ENCODE measurements around the gene CIBAR2.

The CIBAR2 gene

GRCh38 chr16:85101956-85102630, 10.2 kb downstream of the CIBAR2 start:
- no peaks in the 10 kb centered on the region for H3K27me3 ChIP-seq (ENCODE audit: control insufficient read depth, insufficient read depth, low read length)
- DNase-seq (ENCODE audit: low read depth, low spot score): no peak
- no CpG with 5 or more reads among the region's 11 CpGs for WGBS (ENCODE audit: insufficient coverage, insufficient read length)
- H3K9me3 ChIP-seq (ENCODE audit: control insufficient read depth, insufficient read depth, low read length): no peaks in the 10 kb centered on the region
- H3K27ac ChIP-seq (ENCODE audit: low read length): no peak overlapping the region
- no peaks in the 10 kb centered on the region for H3K36me3 ChIP-seq (ENCODE audit: control insufficient read depth, insufficient read depth, low read length)
- H3K4me1 ChIP-seq (ENCODE audit: control insufficient read depth, insufficient read depth, low read length): no peaks in the 10 kb centered on the region
- H3K4me3 ChIP-seq (ENCODE audit: low read length): no peak overlapping the region

GRCh38 chr16:85100265-85100664, 12.0 kb downstream of the CIBAR2 start:
- H3K27ac ChIP-seq (ENCODE audit: low read length): no peak overlapping the region
- H3K27me3 ChIP-seq (ENCODE audit: control insufficient read depth, insufficient read depth, low read length): no peaks in the 10 kb centered on the region
- no peaks in the 10 kb centered on the region for H3K4me1 ChIP-seq (ENCODE audit: control insufficient read depth, insufficient read depth, low read length)
- no CpG with 5 or more reads among the region's 10 CpGs for WGBS (ENCODE audit: insufficient coverage, insufficient read length)
- H3K36me3 ChIP-seq (ENCODE audit: control insufficient read depth, insufficient read depth, low read length): no peaks in the 10 kb centered on the region
- H3K4me3 ChIP-seq (ENCODE audit: low read length): no peak overlapping the region
- no peaks in the 10 kb centered on the region for H3K9me3 ChIP-seq (ENCODE audit: control insufficient read depth, insufficient read depth, low read length)
- no peak for DNase-seq (ENCODE audit: low read depth, low spot score)

- Histone ChIP-seq H3K4me3 (ENCODE audit: low read length) (no peak overlapping the region), H3K9me3 (ENCODE audit: control insufficient read depth, insufficient read depth, low read length) (no peaks in the 10 kb centered on the region), H3K27ac (ENCODE audit: low read length) (no peak overlapping the region), H3K4me1 (ENCODE audit: control insufficient read depth, insufficient read depth, low read length) (no peaks in the 10 kb centered on the region), H3K27me3 (ENCODE audit: control insufficient read depth, insufficient read depth, low read length) (no peaks in the 10 kb centered on the region), H3K36me3 (ENCODE audit: control insufficient read depth, insufficient read depth, low read length) (no peaks in the 10 kb centered on the region)
- no CpG with 5 or more reads among the region's 10 CpGs for whole genome bisulfite sequencing (ENCODE audit: insufficient coverage, insufficient read length)
- DNase-seq (ENCODE audit: low read depth, low spot score): no peak
Observed at GRCh38 chr16:85098565-85098964, 13.7 kb downstream of the CIBAR2 start.

- no peaks in the 10 kb centered on the region for H3K36me3 ChIP-seq (ENCODE audit: control insufficient read depth, insufficient read depth, low read length)
- no peak overlapping the region for H3K27ac ChIP-seq (ENCODE audit: low read length)
- no CpG with 5 or more reads among the region's 9 CpGs for WGBS (ENCODE audit: insufficient coverage, insufficient read length)
- no peaks in the 10 kb centered on the region for H3K27me3 ChIP-seq (ENCODE audit: control insufficient read depth, insufficient read depth, low read length)
- H3K4me1 ChIP-seq (ENCODE audit: control insufficient read depth, insufficient read depth, low read length): no peaks in the 10 kb centered on the region
- no peak for DNase-seq (ENCODE audit: low read depth, low spot score)
- no peaks in the 10 kb centered on the region for H3K9me3 ChIP-seq (ENCODE audit: control insufficient read depth, insufficient read depth, low read length)
- no peak overlapping the region for H3K4me3 ChIP-seq (ENCODE audit: low read length)
Observed at GRCh38 chr16:85096921-85097320, 15.4 kb downstream of the CIBAR2 start.

- Histone ChIP-seq H3K9me3 (ENCODE audit: control insufficient read depth, insufficient read depth, low read length) (no peaks in the 10 kb centered on the region), H3K36me3 (ENCODE audit: control insufficient read depth, insufficient read depth, low read length) (0 out of 2 replicates have a peak, but pooled peaks cover 2% of the 10 kb centered on the region), H3K4me3 (ENCODE audit: low read length) (no peak overlapping the region), H3K27ac (ENCODE audit: low read length) (no peak overlapping the region), H3K27me3 (ENCODE audit: control insufficient read depth, insufficient read depth, low read length) (no peaks in the 10 kb centered on the region), H3K4me1 (ENCODE audit: control insufficient read depth, insufficient read depth, low read length) (no peaks in the 10 kb centered on the region)
- DNase-seq (ENCODE audit: low read depth, low spot score): no peak
- no CpG with 5 or more reads among the region's 12 CpGs for WGBS (ENCODE audit: insufficient coverage, insufficient read length)
Observed at GRCh38 chr16:85094812-85095211, 17.5 kb downstream of the CIBAR2 start.

GRCh38 chr16:85094176-85094805, 18.0 kb downstream of the CIBAR2 start:
- Histone ChIP-seq H3K27ac (ENCODE audit: low read length) (no peak overlapping the region), H3K4me3 (ENCODE audit: low read length) (no peak overlapping the region), H3K9me3 (ENCODE audit: control insufficient read depth, insufficient read depth, low read length) (no peaks in the 10 kb centered on the region), H3K27me3 (ENCODE audit: control insufficient read depth, insufficient read depth, low read length) (no peaks in the 10 kb centered on the region), H3K36me3 (ENCODE audit: control insufficient read depth, insufficient read depth, low read length) (0 out of 2 replicates have a peak, but pooled peaks cover 2% of the 10 kb centered on the region), H3K4me1 (ENCODE audit: control insufficient read depth, insufficient read depth, low read length) (no peaks in the 10 kb centered on the region)
- DNase-seq (ENCODE audit: low read depth, low spot score): no peak
- WGBS (ENCODE audit: insufficient coverage, insufficient read length): no CpG with 5 or more reads among the region's 12 CpGs

GRCh38 chr16:85093705-85094104, 18.6 kb downstream of the CIBAR2 start:
- no peak for DNase-seq (ENCODE audit: low read depth, low spot score)
- no peaks in the 10 kb centered on the region for H3K9me3 ChIP-seq (ENCODE audit: control insufficient read depth, insufficient read depth, low read length)
- WGBS (ENCODE audit: insufficient coverage, insufficient read length): no CpG with 5 or more reads among the region's 13 CpGs
- no peaks in the 10 kb centered on the region for H3K4me1 ChIP-seq (ENCODE audit: control insufficient read depth, insufficient read depth, low read length)
- no peak overlapping the region for H3K4me3 ChIP-seq (ENCODE audit: low read length)
- H3K27ac ChIP-seq (ENCODE audit: low read length): no peak overlapping the region
- 0 out of 2 replicates have a peak, but pooled peaks cover 2% of the 10 kb centered on the region for H3K36me3 ChIP-seq (ENCODE audit: control insufficient read depth, insufficient read depth, low read length)
- no peaks in the 10 kb centered on the region for H3K27me3 ChIP-seq (ENCODE audit: control insufficient read depth, insufficient read depth, low read length)

GRCh38 chr16:85092851-85093250, 19.4 kb downstream of the CIBAR2 start:
- H3K4me1 ChIP-seq (ENCODE audit: control insufficient read depth, insufficient read depth, low read length): no peaks in the 10 kb centered on the region
- no peak for DNase-seq (ENCODE audit: low read depth, low spot score)
- no peaks in the 10 kb centered on the region for H3K9me3 ChIP-seq (ENCODE audit: control insufficient read depth, insufficient read depth, low read length)
- H3K27ac ChIP-seq (ENCODE audit: low read length): no peak overlapping the region
- WGBS (ENCODE audit: insufficient coverage, insufficient read length): no CpG with 5 or more reads among the region's 18 CpGs
- H3K27me3 ChIP-seq (ENCODE audit: control insufficient read depth, insufficient read depth, low read length): no peaks in the 10 kb centered on the region
- H3K36me3 ChIP-seq (ENCODE audit: control insufficient read depth, insufficient read depth, low read length): 0 out of 2 replicates have a peak, but pooled peaks cover 2% of the 10 kb centered on the region
- H3K4me3 ChIP-seq (ENCODE audit: low read length): no peak overlapping the region

GRCh38 chr16:85092309-85092708, 20.0 kb downstream of the CIBAR2 start:
- no CpG with 5 or more reads among the region's 9 CpGs for WGBS (ENCODE audit: insufficient coverage, insufficient read length)
- DNase-seq (ENCODE audit: low read depth, low spot score): no peak
- no peak overlapping the region for H3K4me3 ChIP-seq (ENCODE audit: low read length)
- no peaks in the 10 kb centered on the region for H3K4me1 ChIP-seq (ENCODE audit: control insufficient read depth, insufficient read depth, low read length)
- no peaks in the 10 kb centered on the region for H3K9me3 ChIP-seq (ENCODE audit: control insufficient read depth, insufficient read depth, low read length)
- H3K36me3 ChIP-seq (ENCODE audit: control insufficient read depth, insufficient read depth, low read length): 0 out of 2 replicates have a peak, but pooled peaks cover 2% of the 10 kb centered on the region
- no peak overlapping the region for H3K27ac ChIP-seq (ENCODE audit: low read length)
- H3K27me3 ChIP-seq (ENCODE audit: control insufficient read depth, insufficient read depth, low read length): no peaks in the 10 kb centered on the region

GRCh38 chr16:85091522-85091910, 20.8 kb downstream of the CIBAR2 start:
- no CpG with 5 or more reads among the region's 7 CpGs for WGBS (ENCODE audit: insufficient coverage, insufficient read length)
- Histone ChIP-seq H3K27me3 (ENCODE audit: control insufficient read depth, insufficient read depth, low read length) (no peaks in the 10 kb centered on the region), H3K27ac (ENCODE audit: low read length) (no peak overlapping the region), H3K9me3 (ENCODE audit: control insufficient read depth, insufficient read depth, low read length) (no peaks in the 10 kb centered on the region), H3K4me3 (ENCODE audit: low read length) (no peak overlapping the region), H3K4me1 (ENCODE audit: control insufficient read depth, insufficient read depth, low read length) (no peaks in the 10 kb centered on the region), H3K36me3 (ENCODE audit: control insufficient read depth, insufficient read depth, low read length) (0 out of 2 replicates have a peak, but pooled peaks cover 2% of the 10 kb centered on the region)
- DNase-seq (ENCODE audit: low read depth, low spot score): no peak

Measured in iPS DF 6.9 (cell line).